PFSK-1 (cell line): ENCODE data around the gene DET1.

Experiments used
- FOXP2 ChIP-seq: optimal IDR thresholded peaks from 2 replicates; pipeline ENCODE3; 2011; ENCODE audit warnings: borderline replicate concordance, control low read depth, inconsistent platforms; ENCODE audit not compliant: insufficient read depth; ENCODE audit errors: extremely low read length, extremely low read depth
- POLR2AphosphoS5 ChIP-seq: IDR thresholded peaks from 2 replicates; pipeline ENCODE4 v1.6.1; 2012; ENCODE audit warnings: low read depth, mild to moderate bottlenecking, control low read depth, low read length, moderate library complexity
- SIN3A ChIP-seq: IDR thresholded peaks from 2 replicates; pipeline ENCODE4 v1.6.1; 2012; ENCODE audit warnings: mild to moderate bottlenecking, low read length, moderate library complexity, borderline replicate concordance; ENCODE audit not compliant: insufficient read depth
- TAF1 ChIP-seq: IDR thresholded peaks from 2 replicates; pipeline ENCODE4 v1.6.1; 2012; ENCODE audit warnings: low read length, control low read depth, borderline replicate concordance; ENCODE audit not compliant: insufficient read depth
- TF ChIP-seq, protein P1 (sequence below), 2 experiments: IDR thresholded peaks; 2 replicates each; pipeline versions ENCODE4 v1.6.1 to v1.8.0; 2011 to 2012; ENCODE audit warnings: low read depth in 2 of 2, low read length in 2 of 2, control low read depth in 1 of 2, inconsistent platforms in 1 of 2, mild to moderate bottlenecking in 1 of 2, moderate library complexity in 1 of 2; ENCODE audit not compliant: insufficient read depth in 1 of 2

DNA sequence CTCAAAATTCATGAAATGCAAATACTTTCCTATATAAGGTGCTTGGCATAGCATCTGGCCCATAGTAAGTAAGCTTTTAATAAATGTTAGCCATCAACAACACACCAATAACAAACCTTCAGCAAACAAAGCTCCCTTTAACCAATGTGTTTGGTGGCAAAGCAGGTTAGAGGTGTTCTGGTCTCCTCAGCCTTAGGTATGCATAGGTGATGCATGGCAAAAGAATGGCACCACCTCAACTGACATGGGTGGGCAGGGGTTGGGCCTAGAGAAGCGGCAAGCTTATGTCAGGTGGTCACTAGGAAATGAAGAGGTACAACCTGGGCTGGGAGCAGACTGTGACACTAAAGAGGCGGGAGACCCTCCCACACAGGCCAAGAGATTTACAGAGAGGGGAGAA, 40.8 kb downstream of the DET1 start:
- no peak for TF ChIP-seq POLR2AphosphoS5
- no peak for TF ChIP-seq TAF1
- TF ChIP-seq, protein P1, sequence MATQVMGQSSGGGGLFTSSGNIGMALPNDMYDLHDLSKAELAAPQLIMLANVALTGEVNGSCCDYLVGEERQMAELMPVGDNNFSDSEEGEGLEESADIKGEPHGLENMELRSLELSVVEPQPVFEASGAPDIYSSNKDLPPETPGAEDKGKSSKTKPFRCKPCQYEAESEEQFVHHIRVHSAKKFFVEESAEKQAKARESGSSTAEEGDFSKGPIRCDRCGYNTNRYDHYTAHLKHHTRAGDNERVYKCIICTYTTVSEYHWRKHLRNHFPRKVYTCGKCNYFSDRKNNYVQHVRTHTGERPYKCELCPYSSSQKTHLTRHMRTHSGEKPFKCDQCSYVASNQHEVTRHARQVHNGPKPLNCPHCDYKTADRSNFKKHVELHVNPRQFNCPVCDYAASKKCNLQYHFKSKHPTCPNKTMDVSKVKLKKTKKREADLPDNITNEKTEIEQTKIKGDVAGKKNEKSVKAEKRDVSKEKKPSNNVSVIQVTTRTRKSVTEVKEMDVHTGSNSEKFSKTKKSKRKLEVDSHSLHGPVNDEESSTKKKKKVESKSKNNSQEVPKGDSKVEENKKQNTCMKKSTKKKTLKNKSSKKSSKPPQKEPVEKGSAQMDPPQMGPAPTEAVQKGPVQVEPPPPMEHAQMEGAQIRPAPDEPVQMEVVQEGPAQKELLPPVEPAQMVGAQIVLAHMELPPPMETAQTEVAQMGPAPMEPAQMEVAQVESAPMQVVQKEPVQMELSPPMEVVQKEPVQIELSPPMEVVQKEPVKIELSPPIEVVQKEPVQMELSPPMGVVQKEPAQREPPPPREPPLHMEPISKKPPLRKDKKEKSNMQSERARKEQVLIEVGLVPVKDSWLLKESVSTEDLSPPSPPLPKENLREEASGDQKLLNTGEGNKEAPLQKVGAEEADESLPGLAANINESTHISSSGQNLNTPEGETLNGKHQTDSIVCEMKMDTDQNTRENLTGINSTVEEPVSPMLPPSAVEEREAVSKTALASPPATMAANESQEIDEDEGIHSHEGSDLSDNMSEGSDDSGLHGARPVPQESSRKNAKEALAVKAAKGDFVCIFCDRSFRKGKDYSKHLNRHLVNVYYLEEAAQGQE (IDR thresholded peaks at IDR 0.05; ENCODE audit: insufficient read depth in 1 of 2, low read depth in 2 of 2, low read length in 2 of 2), result no peak
- TF ChIP-seq SIN3A, result no peak
- TF ChIP-seq FOXP2, result no peak
